ENCODE measurements around the gene MAN2A1.

Gene MAN2A1

GRCh38 chr5:109754319-109754718 lies 64.6 kb downstream of the MAN2A1 start:
- TF ChIP-seq TAF1 (IDR thresholded peaks at IDR 0.05; ENCODE audit: borderline replicate concordance, insufficient read depth, low read length) (no peak), SIN3A (IDR thresholded peaks at IDR 0.05; ENCODE audit: borderline replicate concordance, insufficient read depth, low read length) (no peak), REST (IDR thresholded peaks at IDR 0.05; ENCODE audit: insufficient read depth in 1 of 2, low read depth in 2 of 2, low read length in 2 of 2) (no peak), FOXP2 (optimal IDR thresholded peaks at IDR 0.05; ENCODE audit: borderline replicate concordance, extremely low read depth, extremely low read length, insufficient read depth) (no peak), POLR2AphosphoS5 (IDR thresholded peaks at IDR 0.05; ENCODE audit: low read depth, low read length) (no peak)

- TF ChIP-seq REST (IDR thresholded peaks at IDR 0.05; ENCODE audit: insufficient read depth in 1 of 2, low read depth in 2 of 2, low read length in 2 of 2) = no peak
- TF ChIP-seq SIN3A (IDR thresholded peaks at IDR 0.05; ENCODE audit: borderline replicate concordance, insufficient read depth, low read length) = no peak
Measured at GRCh38 chr5:109755761-109756160, 66.0 kb downstream of the MAN2A1 start.

DNA sequence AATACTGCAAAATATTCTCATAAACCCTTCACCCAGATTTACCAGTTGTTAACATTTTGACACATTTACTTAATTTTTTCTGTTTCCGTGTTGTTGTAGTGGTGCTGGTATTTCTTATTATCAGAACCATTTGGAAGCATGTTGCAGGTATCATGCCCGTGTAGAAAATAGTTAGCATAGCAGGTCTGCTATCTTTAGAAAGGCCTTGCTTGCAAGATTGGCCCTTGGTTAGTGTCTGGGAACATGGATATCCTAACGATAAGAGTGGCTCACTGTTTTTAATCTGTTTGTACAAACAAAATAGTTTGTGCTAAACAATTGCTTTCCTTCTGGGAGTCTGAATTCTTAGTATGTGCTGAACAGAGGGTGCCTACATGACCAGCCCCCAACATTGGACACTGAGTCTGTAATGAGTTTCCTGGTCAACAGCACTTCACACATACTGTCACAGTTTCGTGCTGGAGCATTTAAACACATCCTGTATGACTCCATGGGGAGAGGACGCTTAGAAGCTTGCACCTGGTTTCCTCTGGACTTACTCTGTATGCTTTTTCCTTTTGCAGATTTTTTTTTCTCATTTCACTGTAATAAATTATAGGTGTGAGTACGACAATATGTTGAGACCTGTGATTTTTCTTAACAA lies 66.9 kb downstream of the MAN2A1 start:
- TF ChIP-seq REST (IDR thresholded peaks at IDR 0.05; ENCODE audit: insufficient read depth in 1 of 2, low read depth in 2 of 2, low read length in 2 of 2) = no peak
- TF ChIP-seq POLR2AphosphoS5 (IDR thresholded peaks at IDR 0.05; ENCODE audit: low read depth, low read length) = no peak
- TF ChIP-seq FOXP2 (optimal IDR thresholded peaks at IDR 0.05; ENCODE audit: borderline replicate concordance, extremely low read depth, extremely low read length, insufficient read depth) = no peak
- TF ChIP-seq SIN3A (IDR thresholded peaks at IDR 0.05; ENCODE audit: borderline replicate concordance, insufficient read depth, low read length) = no peak
- TF ChIP-seq TAF1 (IDR thresholded peaks at IDR 0.05; ENCODE audit: borderline replicate concordance, insufficient read depth, low read length) = no peak

DNA sequence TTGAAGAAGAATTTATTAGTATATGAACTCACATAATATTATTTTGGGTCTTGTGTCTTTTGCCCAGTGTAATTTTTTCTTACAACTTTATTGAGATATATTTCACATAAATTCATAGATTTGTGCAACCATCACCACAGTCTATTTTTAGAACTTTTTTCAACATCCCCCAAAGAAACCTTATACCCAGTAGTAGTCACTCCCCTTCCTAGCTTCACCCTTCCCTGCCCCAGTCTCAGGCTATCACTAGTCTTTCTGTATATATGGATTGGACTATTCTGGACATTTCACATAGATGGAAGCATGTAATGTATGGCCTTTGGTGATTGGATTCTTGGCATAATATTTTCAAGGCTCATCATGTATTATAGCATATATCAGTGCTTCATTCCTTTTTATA lies 67.8 kb downstream of the MAN2A1 start:
- TF ChIP-seq SIN3A (IDR thresholded peaks at IDR 0.05; ENCODE audit: borderline replicate concordance, insufficient read depth, low read length) = no peak
- TF ChIP-seq REST (IDR thresholded peaks at IDR 0.05; ENCODE audit: insufficient read depth in 1 of 2, low read depth in 2 of 2, low read length in 2 of 2) = no peak
- TF ChIP-seq TAF1 (IDR thresholded peaks at IDR 0.05; ENCODE audit: borderline replicate concordance, insufficient read depth, low read length) = no peak

DNA sequence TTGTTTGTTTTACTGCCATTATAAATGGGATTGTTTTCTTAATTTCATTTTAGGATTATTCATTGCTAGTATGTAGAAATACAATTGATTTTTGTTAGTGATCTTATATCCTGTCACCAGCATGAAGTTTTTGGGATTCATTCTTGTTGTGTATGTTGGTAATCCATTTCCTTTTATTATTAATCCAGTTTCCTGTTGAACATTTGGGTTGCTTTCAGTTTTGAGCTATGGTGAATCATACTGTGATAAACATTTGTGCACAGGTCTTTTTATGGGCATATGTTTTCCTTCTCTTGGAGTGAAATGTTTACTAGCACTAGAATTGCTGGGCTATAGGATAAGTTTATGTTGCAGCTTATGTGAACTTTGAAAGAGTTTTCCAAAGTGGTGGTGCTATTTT lies 69.6 kb downstream of the MAN2A1 start:
- TF ChIP-seq FOXP2 (optimal IDR thresholded peaks at IDR 0.05; ENCODE audit: borderline replicate concordance, extremely low read depth, extremely low read length, insufficient read depth) (no peak), REST (IDR thresholded peaks at IDR 0.05; ENCODE audit: insufficient read depth in 1 of 2, low read depth in 2 of 2, low read length in 2 of 2) (no peak), POLR2AphosphoS5 (IDR thresholded peaks at IDR 0.05; ENCODE audit: low read depth, low read length) (no peak), TAF1 (IDR thresholded peaks at IDR 0.05; ENCODE audit: borderline replicate concordance, insufficient read depth, low read length) (no peak)

Data from PFSK-1 (cell line).